GM11168 (cell line): ENCODE measurements around the gene SLC9A3.

ENCODE experiments used
- in situ Hi-C: fragments of 300-500 bp; cut with MboI; formaldehyde crosslinking; loops from one replicate; pipeline ENCODE4 v1.12.0; 2022; ENCODE audit warnings: low sequenced_read_pairs; ENCODE audit not compliant: unreplicated experiment

The SLC9A3 gene

DNA sequence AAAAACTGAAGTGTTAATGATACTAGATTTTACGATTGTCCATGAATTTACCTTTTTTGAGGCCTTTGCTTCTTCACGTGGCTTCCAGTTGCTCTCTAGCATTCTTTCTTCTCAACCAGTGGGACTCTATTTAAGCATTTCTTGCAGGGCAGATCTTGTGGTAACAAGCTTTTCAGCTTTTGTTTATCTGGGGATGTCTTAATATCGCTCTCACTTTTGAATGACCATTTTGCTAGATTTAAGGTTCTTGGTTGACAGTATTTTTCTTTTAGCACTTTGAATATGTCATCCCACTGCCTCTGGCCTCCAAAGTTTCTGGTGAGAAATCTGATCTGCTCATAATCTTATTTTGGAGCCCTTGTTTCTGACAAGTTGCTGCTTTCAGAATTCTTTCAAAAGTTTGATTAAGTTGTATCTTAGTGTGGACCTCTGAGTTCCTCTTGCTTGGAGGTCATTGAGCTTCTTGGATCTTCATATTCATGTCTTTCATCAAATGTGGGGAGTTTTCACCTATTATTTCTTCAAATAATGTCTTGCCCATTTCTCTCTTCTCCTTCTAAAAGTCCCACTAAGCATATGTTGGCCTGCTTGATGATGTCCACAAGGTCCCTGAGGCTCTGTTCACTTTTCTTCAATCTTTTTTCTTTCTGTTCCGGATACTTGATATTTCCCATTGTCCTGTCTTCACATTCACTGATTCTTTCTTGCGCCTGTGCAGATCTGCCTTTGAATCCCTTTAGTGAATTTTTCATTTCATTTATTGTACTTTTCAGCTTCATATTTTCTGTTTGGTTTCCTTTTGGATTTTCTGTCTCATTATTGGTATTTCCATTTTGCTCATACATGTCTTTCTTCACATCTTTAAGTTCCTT, 72.4 kb downstream of the SLC9A3 start:
- in situ Hi-C loops, result no loop called here

DNA sequence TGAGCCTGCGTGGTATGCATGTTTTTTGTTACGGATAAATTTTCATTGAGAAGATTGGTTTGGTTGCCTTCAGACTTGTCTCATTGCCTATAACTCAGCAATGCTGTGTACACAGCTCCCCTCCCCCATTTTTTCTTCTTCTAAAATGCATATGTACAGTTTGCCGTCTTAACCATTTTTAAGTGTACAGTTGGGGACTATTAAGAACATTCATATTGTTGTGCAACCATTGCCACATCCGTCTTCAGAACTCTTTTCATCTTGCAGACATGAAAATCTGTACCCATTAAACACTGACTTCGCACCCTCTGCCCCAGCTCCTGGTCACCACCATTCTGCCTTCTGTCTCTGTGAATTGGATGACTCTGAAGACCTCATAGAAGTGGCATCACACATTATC, 75.1 kb downstream of the SLC9A3 start:
- in situ Hi-C loops, result no loop called here

GRCh38 chr5:448766-449090, 75.5 kb downstream of the SLC9A3 start:
- in situ Hi-C loops, result no loop called here

DNA sequence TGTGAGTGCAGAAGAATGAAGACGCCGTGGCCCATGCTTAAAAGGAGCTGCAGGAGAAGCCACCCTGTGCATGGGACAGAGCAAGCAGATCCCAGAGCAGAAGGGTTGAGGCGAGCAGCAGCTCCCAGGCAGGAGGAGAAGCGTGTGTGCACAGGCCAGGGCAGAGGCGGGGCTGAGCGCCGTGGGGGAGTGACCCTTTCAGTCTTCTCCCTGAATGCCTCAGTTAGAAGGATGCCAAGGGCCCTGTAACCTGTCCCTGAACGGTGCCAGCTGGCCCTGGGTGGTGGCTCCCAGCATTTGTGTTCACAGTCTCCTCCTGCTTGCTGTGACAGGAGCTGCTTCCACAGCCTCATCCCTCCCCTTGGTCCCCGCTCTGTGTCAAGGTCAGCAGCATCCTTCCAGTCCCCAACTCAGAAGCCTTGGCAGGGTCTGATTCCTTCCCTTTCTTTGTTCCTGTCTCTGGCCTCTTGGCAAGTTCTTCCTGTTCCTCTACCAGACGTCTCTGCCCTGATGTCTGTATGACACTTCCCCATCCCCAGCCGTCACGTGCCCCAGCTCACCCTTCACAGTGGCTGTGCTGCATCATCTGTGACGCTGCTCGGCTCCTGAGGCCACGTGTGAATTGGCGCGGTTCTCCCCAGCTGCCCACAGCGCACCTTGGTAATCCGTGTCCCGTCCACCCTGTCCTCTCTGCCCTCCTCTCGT, 76.0 kb downstream of the SLC9A3 start:
- in situ Hi-C loops, result no loop called here

DNA sequence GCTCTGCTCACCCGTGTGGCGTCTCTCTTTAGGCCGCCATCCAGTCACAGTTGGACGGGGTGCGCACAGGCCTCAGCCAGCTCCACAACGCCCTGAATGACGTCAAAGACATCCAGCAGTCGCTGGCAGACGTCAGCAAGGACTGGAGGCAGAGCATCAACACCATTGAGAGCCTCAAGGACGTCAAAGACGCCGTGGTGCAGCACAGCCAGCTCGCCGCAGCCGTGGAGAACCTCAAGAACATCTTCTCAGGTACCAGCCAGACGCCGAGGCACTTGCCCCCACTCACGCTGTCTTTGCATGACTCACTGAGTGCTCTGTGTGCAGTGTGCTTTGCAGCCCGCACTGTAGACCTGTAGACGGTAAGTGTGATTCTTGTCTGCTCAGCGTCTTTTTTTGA, 76.7 kb downstream of the SLC9A3 start:
- in situ Hi-C loops, result no loop called here

GRCh38 chr5:446883-447263, 77.4 kb downstream of the SLC9A3 start:
- in situ Hi-C loops, result no loop called here

- in situ Hi-C loops, result no loop called here
These were observed 78.0 kb downstream of the SLC9A3 start for GRCh38 chr5:446066-446882.

DNA sequence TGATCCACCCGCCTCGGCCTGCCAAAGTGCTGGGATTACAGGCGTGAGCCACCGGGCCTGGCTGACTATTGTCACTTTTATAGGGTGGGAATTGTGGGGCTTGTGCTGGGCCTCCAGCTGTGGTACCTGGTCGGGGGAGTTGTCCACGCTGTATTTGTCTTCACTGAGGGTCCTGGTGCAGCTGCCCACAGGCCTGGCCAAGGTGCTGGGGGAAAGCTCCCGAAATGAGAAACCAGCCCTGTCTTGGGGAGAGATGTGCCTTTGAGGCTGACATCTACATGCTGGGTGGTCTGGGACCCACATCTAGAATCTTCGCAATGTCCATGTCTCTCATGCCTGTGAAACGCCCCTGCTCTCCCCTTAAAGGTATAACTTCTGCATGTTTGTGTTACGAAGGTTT, 78.7 kb downstream of the SLC9A3 start:
- in situ Hi-C loops, result no loop called here

DNA sequence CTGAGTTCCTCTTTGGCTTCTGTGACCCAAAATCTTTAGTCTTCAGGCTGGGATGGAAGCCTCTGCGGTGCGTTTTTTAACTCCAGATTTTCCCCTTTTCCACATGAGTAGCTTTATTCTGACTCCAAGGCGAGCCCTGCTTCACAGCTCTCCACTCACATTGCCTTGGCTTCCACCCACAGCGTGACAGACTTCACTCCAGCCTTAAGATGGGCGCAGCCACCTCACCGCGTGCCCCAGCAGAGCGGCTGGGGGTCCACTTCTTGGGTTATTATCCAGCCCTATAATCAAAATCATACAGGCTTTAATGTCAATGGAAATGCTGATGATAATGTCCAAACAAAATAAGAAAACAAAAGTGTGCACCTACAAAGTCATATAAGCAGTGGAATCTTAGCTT, 80.0 kb downstream of the SLC9A3 start:
- in situ Hi-C loops, result no loop called here

DNA sequence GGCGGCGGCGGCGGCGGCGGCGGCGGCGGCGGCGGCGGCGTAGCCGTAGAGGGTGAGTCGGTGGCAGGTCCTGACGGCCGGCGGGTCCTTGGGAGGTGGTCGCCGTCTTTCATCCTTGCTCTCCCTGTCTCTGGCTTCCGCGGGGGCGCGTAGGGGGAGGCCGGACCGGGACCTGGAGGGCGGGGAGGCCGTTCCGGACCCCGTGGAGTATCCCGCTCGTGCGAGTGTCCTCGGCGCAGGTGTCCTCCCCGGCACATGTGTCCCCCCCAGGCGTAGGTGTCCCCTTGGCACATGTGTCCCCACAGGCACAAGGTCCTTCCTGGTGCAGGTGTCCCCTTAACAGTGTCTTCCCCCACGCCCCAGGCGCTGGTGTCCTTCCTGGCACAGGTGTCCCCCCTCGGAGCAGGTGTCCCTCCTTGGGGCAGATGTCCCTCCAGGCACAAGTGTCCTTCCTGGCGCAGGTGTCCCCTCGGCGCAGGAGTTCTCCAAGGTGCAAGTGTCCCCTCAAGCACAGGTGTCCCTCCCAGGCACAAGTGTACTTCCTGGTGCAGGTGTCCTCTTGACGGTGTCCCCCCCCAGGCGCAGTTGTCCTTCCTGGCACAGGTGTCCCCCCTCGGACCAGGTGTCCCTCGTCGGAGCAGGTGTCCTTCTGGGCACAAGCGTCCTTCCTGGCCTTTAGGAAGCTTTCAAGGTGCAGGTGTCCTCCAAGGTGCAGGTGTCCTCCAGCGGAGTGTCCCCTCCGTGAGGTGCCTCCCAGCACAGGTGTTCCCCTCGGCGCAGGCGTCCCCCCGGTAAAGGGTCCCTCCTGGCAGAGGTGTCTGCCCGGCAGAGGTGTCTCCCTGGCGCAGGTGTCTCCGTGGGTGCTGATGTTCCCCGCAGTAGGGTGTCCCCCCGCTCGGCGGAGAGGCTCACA, 80.8 kb downstream of the SLC9A3 start:
- in situ Hi-C loops, result no loop called here

- in situ Hi-C loops, result no loop called here
These were observed 81.7 kb downstream of the SLC9A3 start, which contains the start of gene EXOC3 for GRCh38 chr5:442335-443238. Gene EXOC3 (plus strand): TSS chr5:443176. CDS start chr5:446206, 3,030 bp downstream.

DNA sequence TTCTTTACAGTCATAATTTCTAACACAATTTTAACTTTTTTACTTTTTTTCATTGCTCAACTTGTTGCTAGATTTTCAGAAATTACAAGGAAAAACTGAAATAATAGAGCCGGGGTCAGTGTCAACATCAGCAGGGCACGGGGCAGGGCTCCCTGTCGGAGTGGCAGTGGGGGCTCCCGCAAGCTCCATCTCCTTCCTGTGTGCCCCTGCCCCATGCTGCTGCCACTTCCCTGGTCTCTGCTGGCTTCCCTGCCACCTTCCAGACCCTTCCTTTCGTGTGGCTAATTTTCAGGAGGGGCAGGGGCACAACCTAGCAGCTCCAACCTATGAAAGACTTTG, 82.3 kb downstream of the SLC9A3 start:
- in situ Hi-C loops, result no loop called here

DNA sequence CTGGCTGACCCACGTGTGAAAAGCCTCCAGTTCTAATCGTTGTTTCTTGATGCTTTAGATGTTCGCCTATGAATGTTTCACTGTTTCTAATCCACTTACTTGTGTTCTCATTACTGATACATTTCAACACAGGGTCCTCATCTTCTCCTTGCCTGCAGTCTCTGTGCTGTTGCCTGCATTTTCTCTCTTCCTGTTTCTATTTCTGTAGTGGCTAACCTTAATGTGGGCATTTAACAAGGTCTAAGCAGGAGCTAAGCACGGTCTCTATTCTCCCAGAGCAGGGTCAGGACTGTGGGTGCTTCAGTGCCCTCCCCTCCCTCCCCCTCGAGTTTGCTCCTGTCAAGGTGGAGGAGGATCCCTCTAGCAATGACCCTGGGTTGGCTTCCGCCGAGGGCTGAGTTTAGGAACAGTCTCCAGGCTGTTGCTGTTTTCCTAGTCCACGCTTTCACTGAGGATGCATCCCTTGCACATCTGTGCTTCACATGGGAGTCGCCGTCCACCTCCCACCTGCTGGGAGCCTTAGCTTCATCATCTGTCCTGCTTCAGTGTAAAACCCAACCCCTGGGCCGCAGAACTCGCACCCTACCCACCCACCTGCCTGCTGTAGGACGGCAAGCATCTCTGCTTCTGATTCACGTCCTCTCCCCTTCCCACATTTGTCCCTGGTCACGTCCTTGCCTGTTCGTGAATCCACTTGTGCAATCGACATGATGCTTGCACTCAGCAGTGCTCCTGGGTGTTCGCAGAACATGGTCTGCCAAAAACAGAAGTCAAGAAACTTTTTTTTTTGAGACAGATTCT, 83.6 kb downstream of the SLC9A3 start:
- in situ Hi-C loops, result no loop called here

DNA sequence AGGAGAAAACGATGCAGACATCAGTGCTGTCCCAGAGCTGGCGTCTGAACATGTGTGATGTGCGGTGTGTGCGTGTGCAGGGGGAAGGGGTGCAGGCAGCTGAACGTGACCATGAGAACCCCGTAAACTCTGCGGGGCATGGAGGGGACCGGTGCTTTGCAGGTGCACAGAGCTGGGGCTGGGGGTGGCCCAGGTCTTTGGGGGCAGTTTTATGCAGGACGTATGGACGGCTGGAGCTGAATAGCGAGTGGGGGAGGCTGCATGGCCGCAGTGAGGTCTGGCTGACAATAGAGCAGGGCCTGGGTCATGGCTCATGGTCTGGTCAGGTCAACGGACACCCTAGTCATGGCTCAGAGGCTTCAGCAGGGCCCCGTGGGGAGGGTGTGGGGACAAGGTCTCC, 84.6 kb downstream of the SLC9A3 start:
- in situ Hi-C loops, result loop anchor here (10.0 kb wide), 1 partner anchor 125 kb away; no protein-coding TSS in a partner anchor

DNA sequence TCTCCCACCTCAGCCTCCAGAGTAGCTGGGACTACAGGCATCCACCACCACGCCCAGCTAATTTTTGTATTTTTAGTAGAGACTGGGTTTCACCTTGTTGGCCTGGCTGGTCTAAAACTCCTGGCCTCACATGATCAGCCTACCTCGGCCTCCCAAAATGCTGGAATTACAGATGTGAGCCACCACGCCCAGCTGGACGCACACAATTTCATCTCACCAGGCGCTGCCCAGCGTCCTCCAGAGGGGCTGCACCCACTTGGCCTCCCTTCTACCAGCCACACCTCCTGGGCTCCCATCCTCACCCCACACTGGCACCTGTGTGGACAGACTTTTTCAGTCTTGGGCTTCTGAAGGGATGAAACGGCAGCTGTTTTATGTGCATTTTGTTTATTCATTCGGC, 85.1 kb downstream of the SLC9A3 start:
- in situ Hi-C loops, result loop anchor here (10.0 kb wide), 1 partner anchor 124 kb away; no protein-coding TSS in a partner anchor

DNA sequence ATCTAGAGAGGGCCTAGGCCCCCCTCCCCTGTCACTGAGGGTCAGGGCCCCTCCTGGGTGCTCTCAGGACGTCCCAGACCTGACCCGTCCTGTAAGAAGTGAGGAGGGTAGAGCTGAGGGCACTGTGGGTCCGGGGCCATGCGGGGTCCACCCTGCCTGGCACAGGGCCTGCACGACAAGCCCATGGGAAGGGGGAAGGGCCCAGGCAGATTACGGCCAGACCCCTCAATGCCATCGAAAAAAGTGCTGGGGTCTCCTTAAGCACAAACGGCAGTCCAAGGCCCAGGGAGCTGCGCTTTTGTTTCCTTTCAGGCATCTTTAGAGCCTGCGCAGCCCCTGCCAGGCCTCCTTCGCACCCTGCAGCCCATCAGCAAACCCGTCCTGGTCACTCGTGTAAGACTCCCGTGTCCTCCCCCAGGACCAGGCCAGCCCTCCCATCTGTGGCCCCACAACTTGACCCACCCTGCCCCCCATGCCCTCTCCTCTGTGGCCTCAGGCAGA, 85.7 kb downstream of the SLC9A3 start:
- in situ Hi-C loops, result loop anchor here (10.0 kb wide), 1 partner anchor 124 kb away; no protein-coding TSS in a partner anchor

DNA sequence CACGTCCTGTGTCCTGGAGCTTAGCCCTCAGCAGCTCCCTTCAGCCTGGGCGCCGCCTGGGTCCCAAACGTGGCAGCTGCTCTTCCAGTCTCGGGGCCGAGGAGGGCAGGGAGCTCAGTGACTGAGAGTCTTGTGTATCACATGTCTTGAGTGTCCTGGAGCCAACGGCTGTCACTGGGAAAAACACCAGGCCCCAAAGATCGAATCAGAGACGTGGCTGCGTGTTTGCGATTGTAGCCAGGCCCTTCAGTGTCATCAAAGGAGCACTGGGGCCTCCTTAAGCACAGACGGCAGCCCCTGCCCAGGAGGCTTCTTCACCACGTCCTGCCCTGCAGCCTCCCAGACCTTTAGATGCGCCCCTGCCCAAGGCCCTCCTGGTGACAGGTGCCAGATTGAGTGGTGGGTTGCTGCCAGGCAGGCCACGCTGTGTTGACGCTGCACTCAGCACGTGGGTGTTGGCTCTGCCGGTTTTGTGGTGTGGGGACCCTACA, 86.9 kb downstream of the SLC9A3 start:
- in situ Hi-C loops, result loop anchor here (10.0 kb wide), 1 partner anchor 123 kb away; no protein-coding TSS in a partner anchor

DNA sequence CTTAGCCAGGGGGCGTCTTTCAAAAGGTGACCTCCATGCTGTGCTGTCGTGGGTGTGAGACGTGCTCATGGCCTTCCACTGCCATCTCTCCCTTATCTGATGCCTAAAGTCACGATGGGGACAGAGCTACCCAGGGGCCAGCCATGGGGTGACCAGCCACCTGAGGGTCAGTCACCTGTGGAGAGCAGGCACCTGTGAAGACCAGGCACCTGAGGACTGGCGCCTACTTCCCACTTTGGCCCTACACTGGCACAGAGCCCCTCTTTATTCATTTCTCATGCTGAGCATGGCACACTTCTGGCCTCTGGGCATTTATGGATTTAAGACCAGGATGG, 87.6 kb downstream of the SLC9A3 start:
- in situ Hi-C loops, result loop anchor here (10.0 kb wide), 1 partner anchor 122 kb away; no protein-coding TSS in a partner anchor
